HG03457 (cell line): ENCODE results near the gene GLI1.
"Not testable (repeated sequence)": the region's sequence is repeated elsewhere in the genome, so short reads cannot be mapped to it uniquely, and the experiment has no call there.

Source experiments
- ATAC-seq: cut with Tn5 transposase; IDR thresholded peaks from one replicate; pipeline ENCODE4 v1.9.1; 2021; ENCODE audit warnings: moderate number of reproducible peaks; ENCODE audit not compliant: unreplicated experiment

Gene GLI1

DNA sequence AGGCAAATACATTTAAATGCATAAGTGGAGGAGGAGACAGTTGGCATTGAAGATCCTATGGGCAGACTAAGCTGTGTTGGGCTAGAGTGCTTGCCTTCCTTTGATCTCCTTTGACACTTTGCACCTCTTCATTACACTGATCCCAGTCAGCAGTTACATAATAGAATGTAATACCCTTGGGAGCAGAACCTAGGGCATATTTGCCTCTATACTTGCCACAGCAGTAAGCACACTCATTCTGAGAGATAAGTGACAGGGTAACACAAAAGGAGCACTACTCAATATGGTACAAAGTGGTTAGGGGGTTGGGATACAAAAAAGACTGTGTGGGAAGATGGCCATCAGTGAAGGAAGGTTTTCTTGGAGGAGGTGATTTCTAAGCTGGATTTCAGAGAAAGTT lies 37.2 kb downstream of the GLI1 start:
- ATAC-seq: no peak

GRCh38 chr12:57497223-57498131 lies 37.9 kb downstream of the GLI1 start:
- no peak for ATAC-seq

GRCh38 chr12:57498132-57498502 lies 38.5 kb downstream of the GLI1 start:
- ATAC-seq: no peak

DNA sequence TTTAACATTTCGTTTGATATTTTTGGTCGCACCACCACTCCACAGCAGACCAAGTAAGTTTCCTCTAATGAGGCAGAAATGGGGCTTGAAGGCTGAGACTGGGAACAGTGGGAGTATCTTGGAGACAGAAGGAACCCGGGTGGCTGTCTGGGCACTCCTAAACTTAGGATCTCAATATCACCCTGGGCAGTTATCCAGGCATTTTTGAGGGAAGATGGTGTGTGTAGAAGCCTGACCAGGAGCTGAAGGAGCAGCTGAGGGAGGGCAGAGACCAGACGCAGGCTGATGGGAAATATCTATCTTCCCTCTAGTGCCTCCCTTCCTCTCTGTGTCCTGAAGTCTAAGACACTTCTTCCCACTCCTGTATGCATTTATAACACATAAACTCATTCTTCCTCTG lies 39.0 kb downstream of the GLI1 start:
- ATAC-seq: no peak

DNA sequence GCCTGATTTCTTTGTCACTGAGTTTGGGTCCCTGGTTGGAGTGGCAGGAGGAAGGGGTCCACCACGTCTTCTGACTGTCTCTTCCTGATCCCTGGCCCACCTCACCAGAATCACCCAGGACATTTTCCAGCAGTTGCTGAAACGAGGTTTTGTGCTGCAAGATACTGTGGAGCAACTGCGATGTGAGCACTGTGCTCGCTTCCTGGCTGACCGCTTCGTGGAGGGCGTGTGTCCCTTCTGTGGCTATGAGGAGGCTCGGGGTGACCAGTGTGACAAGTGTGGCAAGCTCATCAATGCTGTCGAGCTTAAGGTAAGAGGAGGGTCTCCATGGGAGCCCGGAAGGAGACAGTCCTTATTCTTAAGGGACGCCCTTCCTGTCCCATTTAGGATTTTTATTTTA lies 40.6 kb downstream of the GLI1 start:
- no peak for ATAC-seq

GRCh38 chr12:57502311-57502969 lies 42.9 kb downstream of the GLI1 start:
- not testable (repeated sequence) for ATAC-seq

- ATAC-seq: not testable (repeated sequence)
Observed at GRCh38 chr12:57506541-57506940, 47.0 kb downstream of the GLI1 start.

- ATAC-seq: not testable (repeated sequence)
Observed at GRCh38 chr12:57507796-57508195, 48.2 kb downstream of the GLI1 start.

- no peak for ATAC-seq
Observed at GRCh38 chr12:57511161-57511560, 51.6 kb downstream of the GLI1 start.

DNA sequence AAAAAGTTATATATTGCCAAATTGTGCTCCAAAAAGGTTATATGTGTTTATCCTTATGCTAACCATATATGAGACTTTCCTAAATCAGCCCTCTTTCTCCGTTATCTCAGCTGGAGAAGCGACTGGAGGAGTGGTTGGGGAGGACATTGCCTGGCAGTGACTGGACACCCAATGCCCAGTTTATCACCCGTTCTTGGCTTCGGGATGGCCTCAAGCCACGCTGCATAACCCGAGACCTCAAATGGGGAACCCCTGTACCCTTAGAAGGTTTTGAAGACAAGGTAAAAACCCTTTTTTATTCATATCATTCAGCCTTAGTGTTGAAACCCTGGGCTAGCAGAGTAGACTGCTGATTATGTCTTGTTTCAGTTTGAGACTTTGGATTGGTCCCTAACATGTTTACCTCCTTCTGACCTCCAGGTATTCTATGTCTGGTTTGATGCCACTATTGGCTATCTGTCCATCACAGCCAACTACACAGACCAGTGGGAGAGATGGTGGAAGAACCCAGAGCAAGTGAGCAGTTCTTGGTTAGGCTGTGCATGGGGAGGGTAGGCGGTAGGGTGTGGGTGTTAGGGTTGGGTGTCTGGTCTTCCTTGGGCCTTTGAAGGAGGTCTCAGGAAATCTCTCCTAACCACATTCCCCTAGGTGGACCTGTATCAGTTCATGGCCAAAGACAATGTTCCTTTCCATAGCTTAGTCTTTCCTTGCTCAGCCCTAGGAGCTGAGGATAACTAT lies 52.2 kb downstream of the GLI1 start:
- ATAC-seq: no peak

DNA sequence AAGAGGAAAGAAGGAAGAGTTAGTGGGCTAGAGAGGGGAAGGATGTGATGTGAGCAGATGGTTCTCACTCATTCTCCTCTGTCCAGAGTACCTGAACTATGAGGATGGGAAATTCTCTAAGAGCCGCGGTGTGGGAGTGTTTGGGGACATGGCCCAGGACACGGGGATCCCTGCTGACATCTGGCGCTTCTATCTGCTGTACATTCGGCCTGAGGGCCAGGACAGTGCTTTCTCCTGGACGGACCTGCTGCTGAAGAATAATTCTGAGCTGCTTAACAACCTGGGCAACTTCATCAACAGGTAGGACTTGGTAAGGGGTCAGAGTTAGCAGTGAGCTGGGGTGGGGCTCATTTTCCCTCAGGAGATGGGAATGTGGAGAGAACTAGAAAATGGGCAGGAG lies 53.1 kb downstream of the GLI1 start:
- ATAC-seq: no peak

- ATAC-seq: no peak
Observed at GRCh38 chr12:57513266-57513665, 53.7 kb downstream of the GLI1 start.

DNA sequence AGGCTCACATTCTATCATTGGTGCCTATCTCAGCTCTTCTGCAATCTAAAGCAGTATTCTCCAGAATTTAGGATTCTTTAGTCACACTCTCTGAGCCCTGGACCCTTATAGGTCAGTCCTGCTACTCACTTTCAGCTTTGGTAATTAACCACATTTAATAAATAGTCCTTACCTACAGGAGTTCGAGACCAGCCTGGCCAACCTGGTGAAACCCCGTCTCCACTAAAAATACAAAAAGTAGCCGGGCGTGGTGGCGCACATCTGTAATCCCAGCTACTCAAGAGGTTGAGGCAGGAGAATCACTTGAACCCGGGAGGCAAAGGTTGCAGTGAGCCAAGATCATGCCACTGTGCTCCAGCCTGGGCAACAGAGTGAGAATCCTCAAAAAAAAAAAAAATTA lies 54.1 kb downstream of the GLI1 start:
- not testable (repeated sequence) for ATAC-seq

- not testable (repeated sequence) for ATAC-seq
Observed at GRCh38 chr12:57514246-57514645, 54.7 kb downstream of the GLI1 start.

- ATAC-seq: no peak
Observed at GRCh38 chr12:57514720-57515407, 55.3 kb downstream of the GLI1 start.

DNA sequence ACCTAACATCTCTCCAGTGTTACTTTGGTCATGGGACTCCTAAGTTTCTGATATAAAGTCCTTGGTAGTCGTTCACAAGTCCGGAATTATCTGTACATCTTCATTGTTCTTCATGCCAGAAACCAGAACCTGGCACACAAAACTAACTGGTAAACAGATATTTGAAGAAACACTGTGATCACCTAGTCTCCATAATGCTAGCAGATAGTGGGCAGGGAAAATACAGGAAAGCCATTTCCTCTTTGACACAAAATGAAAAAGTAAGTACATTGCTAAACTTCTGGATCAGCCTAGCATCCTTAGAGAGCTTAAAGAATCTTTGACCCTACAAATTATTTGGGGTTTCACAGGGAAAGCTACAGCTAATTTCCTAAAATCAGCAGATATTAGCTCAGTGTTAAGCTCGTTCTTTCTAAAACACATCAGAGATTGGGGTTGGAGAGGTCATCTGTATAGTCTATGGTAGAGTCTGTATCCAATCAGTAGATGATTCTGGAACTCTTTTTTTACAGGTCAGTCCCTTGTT lies 55.9 kb downstream of the GLI1 start:
- ATAC-seq: no peak

DNA sequence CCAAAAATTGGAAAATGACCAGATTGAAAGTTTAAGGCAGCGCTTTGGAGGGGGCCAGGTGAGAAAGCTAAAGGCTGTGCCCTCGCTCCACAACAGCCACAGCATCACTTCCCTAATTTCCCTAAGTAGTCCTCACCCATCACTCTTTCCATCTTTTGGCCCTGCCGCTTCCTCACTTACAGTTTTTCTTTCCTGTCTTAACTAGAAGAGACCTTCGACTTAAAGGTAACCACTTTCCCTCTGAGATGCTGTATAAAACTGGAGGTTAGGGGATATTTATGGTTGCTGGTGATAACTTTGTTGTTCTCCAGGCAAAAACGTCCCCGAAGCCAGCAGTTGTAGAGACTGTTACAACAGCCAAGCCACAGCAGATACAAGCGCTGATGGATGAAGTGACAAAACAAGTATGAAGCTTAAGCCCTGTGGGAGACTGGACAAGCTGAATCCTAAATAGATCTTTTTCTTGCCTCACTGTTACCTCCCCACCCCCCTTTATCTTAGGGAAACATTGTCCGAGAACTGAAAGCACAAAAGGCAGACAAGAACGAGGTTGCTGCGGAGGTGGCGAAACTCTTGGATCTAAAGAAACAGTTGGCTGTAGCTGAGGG lies 56.5 kb downstream of the GLI1 start:
- no peak for ATAC-seq

- ATAC-seq: no peak
Observed at GRCh38 chr12:57516617-57517153, 57.1 kb downstream of the GLI1 start.

DNA sequence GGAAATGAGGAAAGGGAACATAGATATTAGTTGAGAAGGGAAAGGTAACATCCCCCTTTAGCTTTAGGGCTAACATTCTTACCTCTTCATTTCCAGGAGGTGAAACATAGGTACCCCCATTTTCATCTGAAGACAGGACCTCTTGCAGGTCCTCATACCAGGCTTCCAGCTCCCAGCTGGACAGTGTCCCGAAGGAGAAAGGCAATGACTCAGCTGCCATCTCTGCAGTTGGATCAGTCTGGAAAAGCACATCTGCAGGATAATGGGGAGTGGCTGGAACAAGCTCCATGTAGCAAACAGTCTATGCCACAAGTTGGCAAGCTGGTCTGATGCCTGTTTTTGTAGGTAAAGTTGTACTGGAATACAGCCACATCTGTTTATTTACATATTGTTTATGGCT lies 57.6 kb downstream of the GLI1 start:
- no peak for ATAC-seq

- ATAC-seq: not testable (repeated sequence)
Observed at GRCh38 chr12:57517718-57518117, 58.1 kb downstream of the GLI1 start.
